Liver (tissue), 9 donors: Measurements from ENCODE around the gene BFSP2. TPM values are rescaled to one million over a fixed set of nuclear protein-coding genes. Genes with fewer than 3 reads are reported as not detected.

Experiments used
- DNase-seq: peaks from one replicate; pipeline ENCODE4 v3.0.0-alpha.2; 2017; ENCODE audit warnings: low spot score
- H3K27ac ChIP-seq, 2 donors: one replicate each; pipeline ENCODE4 v1.7.0; 2013; ENCODE audit warnings: inconsistent platforms in 2 of 2, low read length in 2 of 2, control low read depth in 1 of 2, low read depth in 1 of 2, mild to moderate bottlenecking in 1 of 2
- H3K27me3 ChIP-seq, 4 donors: one replicate each; pipeline versions ENCODE4 v1.6.1 to v1.7.0; 2013; ENCODE audit warnings: low read length in 3 of 4, inconsistent platforms in 1 of 4, mild to moderate bottlenecking in 1 of 4, moderate library complexity in 1 of 4; ENCODE audit not compliant: control insufficient read depth in 4 of 4, insufficient read depth in 4 of 4
- H3K36me3 ChIP-seq, 4 donors: one replicate each; pipeline versions ENCODE4 v1.6.1 to v1.7.0; 2013; ENCODE audit warnings: low read length in 3 of 4, mild to moderate bottlenecking in 3 of 4, low read depth in 1 of 4, moderate library complexity in 1 of 4; ENCODE audit not compliant: control insufficient read depth in 4 of 4, insufficient read depth in 3 of 4
- H3K4me1 ChIP-seq, 4 donors: one replicate each; pipeline versions ENCODE4 v1.6.1 to v1.7.0; 2013; ENCODE audit warnings: low read length in 3 of 4, mild to moderate bottlenecking in 3 of 4, moderate library complexity in 1 of 4; ENCODE audit not compliant: control insufficient read depth in 4 of 4, insufficient read depth in 4 of 4
- H3K4me3 ChIP-seq, 3 donors: one replicate each; pipeline versions ENCODE4 v1.6.1 to v1.7.0; 2013; ENCODE audit warnings: low read length in 3 of 3, control low read depth in 1 of 3, low read depth in 1 of 3, mild to moderate bottlenecking in 1 of 3
- H3K9ac ChIP-seq, 2 donors: one replicate each; pipeline ENCODE4 v1.7.0; 2013; ENCODE audit warnings: low read length in 2 of 2, mild to moderate bottlenecking in 2 of 2, moderate library complexity in 2 of 2, control low read depth in 1 of 2, low read depth in 1 of 2
- H3K9me3 ChIP-seq, 4 donors: one replicate each; pipeline versions ENCODE4 v1.6.1 to v1.7.0; 2013; ENCODE audit warnings: low read length in 3 of 4; ENCODE audit not compliant: control insufficient read depth in 4 of 4
- EGR1 ChIP-seq, 2 donors: IDR thresholded peaks; 2 replicates each; pipeline ENCODE4 v1.6.1; 2016 to 2018; ENCODE audit warnings: antibody characterized with exemption in 2 of 2, low read depth in 2 of 2
- FOXA1 ChIP-seq: IDR thresholded peaks from 2 replicates; pipeline ENCODE4 v1.6.1; 2016; ENCODE audit warnings: antibody characterized with exemption
- FOXA2 ChIP-seq: IDR thresholded peaks from 2 replicates; pipeline ENCODE4 v1.6.1; 2016; ENCODE audit warnings: antibody characterized with exemption
- GABPA ChIP-seq, 2 donors: IDR thresholded peaks in 1 of 2; conservative IDR thresholded peaks in 1 of 2; 2 replicates each; pipeline ENCODE4 v1.6.1; 2016; ENCODE audit warnings: antibody characterized with exemption in 2 of 2, mild to moderate bottlenecking in 1 of 2, moderate library complexity in 1 of 2
- HNF4A ChIP-seq, 2 donors: conservative IDR thresholded peaks; 2 replicates each; pipeline ENCODE4 v1.6.1; 2016; ENCODE audit warnings: antibody characterized with exemption in 2 of 2, mild to moderate bottlenecking in 2 of 2
- HNF4G ChIP-seq: IDR thresholded peaks from 2 replicates; pipeline ENCODE4 v1.6.1; 2016; ENCODE audit warnings: antibody characterized with exemption
- JUND ChIP-seq, 2 donors: IDR thresholded peaks; 2 replicates each; pipeline ENCODE4 v1.6.1; 2016; ENCODE audit warnings: antibody characterized with exemption in 2 of 2
- NR2F2 ChIP-seq: IDR thresholded peaks from 2 replicates; pipeline ENCODE4 v1.6.1; 2016; ENCODE audit warnings: antibody characterized with exemption
- RAD21 ChIP-seq, 2 donors: IDR thresholded peaks; 2 replicates each; pipeline ENCODE4 v1.6.1; 2016; ENCODE audit warnings: antibody characterized with exemption in 2 of 2, mild to moderate bottlenecking in 2 of 2
- RXRA ChIP-seq, 2 donors: IDR thresholded peaks; 2 replicates each; pipeline ENCODE4 v1.6.1; 2017 to 2018; ENCODE audit warnings: antibody characterized with exemption in 2 of 2, mild to moderate bottlenecking in 1 of 2
- SP1 ChIP-seq: IDR thresholded peaks from 2 replicates; pipeline ENCODE4 v1.6.1; 2018; ENCODE audit warnings: antibody characterized with exemption, mild to moderate bottlenecking
- TAF1 ChIP-seq: conservative IDR thresholded peaks from 2 replicates; pipeline ENCODE4 v1.6.1; 2016; ENCODE audit warnings: antibody characterized with exemption, mild to moderate bottlenecking
- YY1 ChIP-seq: IDR thresholded peaks from 2 replicates; pipeline ENCODE4 v1.6.1; 2016; ENCODE audit warnings: antibody characterized with exemption, mild to moderate bottlenecking
- WGBS: extraction: QIAGEN DNeasy Blood & Tissue Kit; methylation state at CpG from one replicate; pipeline ENCODE4 v1.1.7; 2013; 5-methylcytosine and 5-hydroxymethylcytosine counted together
- polyA plus RNA-seq, 2 donors: library from polyadenylated mRNA; stranded (reverse) in 1 of 2; unstranded in 1 of 2; fragments of 200-250 nt in 1 of 2; fragments of >200 nt in 1 of 2; fragmentation: Nextera tagmentation in 1 of 2; extraction: Ambion mirVana in 1 of 2; gene quantifications; one replicate each; pipeline versions ENCODE4 v1.2.1 to v1.2.3, GENCODE V29; 2013 to 2015
- total RNA-seq, 2 donors: library from RNA; depleted of rRNA; stranded (reverse); fragments of >200 nt; gene quantifications; one replicate each; pipeline ENCODE4 v1.2.3, GENCODE V29; 2014
- TF ChIP-seq, protein P1 (sequence below): IDR thresholded peaks from 2 replicates; pipeline ENCODE4 v1.6.1; 2016; ENCODE audit warnings: antibody characterized with exemption
- TF ChIP-seq, protein P2 (sequence below): fragments of 150-350 bp; IDR thresholded peaks from 2 replicates; pipeline ENCODE4 v1.5.1; 2017; ENCODE audit warnings: improper control_type of control experiment, low read depth, low read length; ENCODE audit not compliant: missing input control
- TF ChIP-seq, protein P3 (sequence below): IDR thresholded peaks from 2 replicates; pipeline ENCODE4 v1.6.1; 2016; ENCODE audit warnings: antibody characterized with exemption
- TF ChIP-seq, protein P4 (sequence below): IDR thresholded peaks from 2 replicates; pipeline ENCODE4 v1.6.1; 2016; ENCODE audit warnings: antibody characterized with exemption
- donor health status: healthy.
- donor health status: healthy.
- donor health status: healthy.
- donor health status: healthy.
- donor health status: healthy.

BFSP2 gene
- total and polyA plus RNA-seq, 4 donors, result 0.42 TPM; not detected in 3

DNA sequence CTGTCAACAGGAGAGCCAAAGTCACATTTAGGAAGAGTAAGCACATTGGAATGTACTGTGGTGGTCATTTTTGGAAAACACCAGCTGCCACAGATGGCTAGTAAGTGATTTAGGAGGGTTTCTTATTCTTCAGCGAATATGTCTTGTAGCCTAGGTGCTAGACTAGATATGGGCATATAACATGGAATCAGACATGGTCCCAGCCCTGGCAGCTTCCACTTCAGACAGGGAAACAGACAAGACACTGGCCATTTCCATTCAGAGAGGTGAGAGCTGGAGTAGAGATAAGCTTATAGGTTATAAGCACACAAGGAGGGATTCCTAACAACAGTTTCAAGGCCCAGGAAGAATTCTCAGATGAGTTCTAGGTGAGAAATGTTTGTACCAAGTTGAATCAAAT lies 28.2 kb upstream of the BFSP2 start:
- no peaks in the 10 kb centered on the region for H3K9me3 ChIP-seq
- H3K27ac ChIP-seq, result no peak overlapping the region
- no peak overlapping the region for H3K9ac ChIP-seq
- H3K4me3 ChIP-seq, result no peak overlapping the region
- H3K36me3 ChIP-seq, result no peaks in the 10 kb centered on the region
- DNase-seq, result no peak
- no peaks in the 10 kb centered on the region for H3K27me3 ChIP-seq
- WGBS, result 94% methylated on average over 1 of the region's 1 CpG
- TF ChIP-seq JUND (IDR thresholded peaks at IDR 0.05) (no peak), RAD21 (IDR thresholded peaks at IDR 0.05) (no peak), RXRA (IDR thresholded peaks at IDR 0.05) (no peak), FOXA1 (no peak), YY1 (no peak)
- TF ChIP-seq, protein P1, sequence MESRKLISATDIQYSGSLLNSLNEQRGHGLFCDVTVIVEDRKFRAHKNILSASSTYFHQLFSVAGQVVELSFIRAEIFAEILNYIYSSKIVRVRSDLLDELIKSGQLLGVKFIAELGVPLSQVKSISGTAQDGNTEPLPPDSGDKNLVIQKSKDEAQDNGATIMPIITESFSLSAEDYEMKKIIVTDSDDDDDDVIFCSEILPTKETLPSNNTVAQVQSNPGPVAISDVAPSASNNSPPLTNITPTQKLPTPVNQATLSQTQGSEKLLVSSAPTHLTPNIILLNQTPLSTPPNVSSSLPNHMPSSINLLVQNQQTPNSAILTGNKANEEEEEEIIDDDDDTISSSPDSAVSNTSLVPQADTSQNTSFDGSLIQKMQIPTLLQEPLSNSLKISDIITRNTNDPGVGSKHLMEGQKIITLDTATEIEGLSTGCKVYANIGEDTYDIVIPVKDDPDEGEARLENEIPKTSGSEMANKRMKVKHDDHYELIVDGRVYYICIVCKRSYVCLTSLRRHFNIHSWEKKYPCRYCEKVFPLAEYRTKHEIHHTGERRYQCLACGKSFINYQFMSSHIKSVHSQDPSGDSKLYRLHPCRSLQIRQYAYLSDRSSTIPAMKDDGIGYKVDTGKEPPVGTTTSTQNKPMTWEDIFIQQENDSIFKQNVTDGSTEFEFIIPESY, result no peak
- H3K4me1 ChIP-seq, result no peaks in the 10 kb centered on the region

DNA sequence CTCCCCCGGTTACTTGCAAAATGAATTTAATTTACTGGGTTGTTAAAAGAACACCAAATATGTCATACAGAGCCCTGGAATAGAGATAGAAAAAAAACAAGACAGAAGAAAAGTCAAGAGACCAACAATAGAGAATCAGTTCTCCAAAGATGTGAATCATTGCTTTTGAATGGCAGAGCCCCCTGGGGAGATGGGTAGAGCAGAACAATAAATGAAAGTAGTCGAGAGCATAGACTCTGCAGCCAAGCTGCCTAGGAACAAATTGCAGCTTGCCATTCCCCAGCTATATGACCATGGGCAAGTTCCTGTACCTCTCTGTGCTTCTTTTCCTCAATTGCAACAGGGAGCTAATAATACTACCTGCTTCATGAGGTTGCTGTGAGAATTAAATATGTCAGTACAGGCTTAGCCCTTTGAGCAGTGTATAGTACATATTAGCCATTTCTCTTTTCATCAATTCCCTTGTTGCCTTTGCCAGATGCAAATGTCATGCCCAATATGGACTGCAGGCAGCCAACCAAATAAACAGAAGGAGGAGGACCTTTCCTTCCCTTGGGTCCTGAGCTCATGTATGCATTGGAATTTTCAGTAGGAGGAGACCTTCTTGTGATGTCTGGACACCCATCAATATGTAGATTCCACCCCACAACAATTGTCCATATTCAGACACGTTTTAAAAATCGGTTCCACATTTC lies 25.0 kb upstream of the BFSP2 start:
- Histone ChIP-seq H3K9ac (no peak overlapping the region), H3K4me1 (peaks cover 0 to 4% (median 2%) of the 10 kb centered on the region in 4 donors), H3K27ac (no peak overlapping the region), H3K36me3 (no peaks in the 10 kb centered on the region), H3K9me3 (no peaks in the 10 kb centered on the region), H3K27me3 (no peaks in the 10 kb centered on the region), H3K4me3 (no peak overlapping the region)
- TF ChIP-seq GABPA (IDR thresholded peaks at IDR 0.05 in 1 of 2, conservative IDR thresholded peaks at IDR 0.05 in 1 of 2) (no peak), NR2F2 (no peak), HNF4A (conservative IDR thresholded peaks at IDR 0.05) (no peak), FOXA1 (no peak), EGR1 (IDR thresholded peaks at IDR 0.05; ENCODE audit: low read depth in 2 of 2) (no peak), TAF1 (no peak), SP1 (no peak)
- TF ChIP-seq, protein P2, sequence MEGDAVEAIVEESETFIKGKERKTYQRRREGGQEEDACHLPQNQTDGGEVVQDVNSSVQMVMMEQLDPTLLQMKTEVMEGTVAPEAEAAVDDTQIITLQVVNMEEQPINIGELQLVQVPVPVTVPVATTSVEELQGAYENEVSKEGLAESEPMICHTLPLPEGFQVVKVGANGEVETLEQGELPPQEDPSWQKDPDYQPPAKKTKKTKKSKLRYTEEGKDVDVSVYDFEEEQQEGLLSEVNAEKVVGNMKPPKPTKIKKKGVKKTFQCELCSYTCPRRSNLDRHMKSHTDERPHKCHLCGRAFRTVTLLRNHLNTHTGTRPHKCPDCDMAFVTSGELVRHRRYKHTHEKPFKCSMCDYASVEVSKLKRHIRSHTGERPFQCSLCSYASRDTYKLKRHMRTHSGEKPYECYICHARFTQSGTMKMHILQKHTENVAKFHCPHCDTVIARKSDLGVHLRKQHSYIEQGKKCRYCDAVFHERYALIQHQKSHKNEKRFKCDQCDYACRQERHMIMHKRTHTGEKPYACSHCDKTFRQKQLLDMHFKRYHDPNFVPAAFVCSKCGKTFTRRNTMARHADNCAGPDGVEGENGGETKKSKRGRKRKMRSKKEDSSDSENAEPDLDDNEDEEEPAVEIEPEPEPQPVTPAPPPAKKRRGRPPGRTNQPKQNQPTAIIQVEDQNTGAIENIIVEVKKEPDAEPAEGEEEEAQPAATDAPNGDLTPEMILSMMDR, result no peak
- TF ChIP-seq, protein P3, sequence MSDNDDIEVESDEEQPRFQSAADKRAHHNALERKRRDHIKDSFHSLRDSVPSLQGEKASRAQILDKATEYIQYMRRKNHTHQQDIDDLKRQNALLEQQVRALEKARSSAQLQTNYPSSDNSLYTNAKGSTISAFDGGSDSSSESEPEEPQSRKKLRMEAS, result no peak
- WGBS, result 77% methylated on average over 4 of the region's 4 CpGs
- DNase-seq, result no peak

DNA sequence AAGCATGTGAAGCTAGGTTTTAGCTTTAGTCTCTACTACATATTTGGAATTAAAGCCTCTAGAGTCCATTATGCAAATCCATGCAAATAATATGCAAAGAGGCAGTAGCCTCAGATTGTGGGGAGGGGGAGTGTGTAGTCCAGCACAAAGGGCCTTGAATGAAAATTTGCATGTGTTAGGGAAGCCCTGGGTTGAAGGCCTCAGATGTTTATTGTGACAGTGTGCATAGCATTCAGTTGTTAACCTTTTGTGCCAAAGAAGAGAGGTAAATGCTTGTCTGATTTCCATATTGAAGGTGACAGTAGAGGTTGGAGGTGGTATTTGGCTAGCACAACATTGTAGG lies 24.5 kb upstream of the BFSP2 start:
- H3K36me3 ChIP-seq, result no peaks in the 10 kb centered on the region
- H3K9ac ChIP-seq, result no peak overlapping the region
- no peaks in the 10 kb centered on the region for H3K9me3 ChIP-seq
- H3K4me1 ChIP-seq, result peaks cover 0 to 4% (median 2%) of the 10 kb centered on the region in 4 donors
- no peak overlapping the region for H3K4me3 ChIP-seq
- H3K27me3 ChIP-seq, result no peaks in the 10 kb centered on the region
- no peak for DNase-seq
- H3K27ac ChIP-seq, result no peak overlapping the region
- TF ChIP-seq, protein P4, sequence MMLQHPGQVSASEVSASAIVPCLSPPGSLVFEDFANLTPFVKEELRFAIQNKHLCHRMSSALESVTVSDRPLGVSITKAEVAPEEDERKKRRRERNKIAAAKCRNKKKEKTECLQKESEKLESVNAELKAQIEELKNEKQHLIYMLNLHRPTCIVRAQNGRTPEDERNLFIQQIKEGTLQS, result no peak
- TF ChIP-seq EGR1 (IDR thresholded peaks at IDR 0.05; ENCODE audit: low read depth in 2 of 2), result no peak
- TF ChIP-seq HNF4A (conservative IDR thresholded peaks at IDR 0.05), result no peak
- no peak for TF ChIP-seq FOXA2
- TF ChIP-seq, protein P2, result no peak
- no peak for TF ChIP-seq JUND (IDR thresholded peaks at IDR 0.05)
- TF ChIP-seq, protein P3, result no peak
- TF ChIP-seq TAF1, result no peak
- TF ChIP-seq RAD21 (IDR thresholded peaks at IDR 0.05), result no peak
- TF ChIP-seq, protein P1, result no peak
- TF ChIP-seq HNF4G, result no peak
- no peak for TF ChIP-seq NR2F2
- TF ChIP-seq RXRA (IDR thresholded peaks at IDR 0.05), result no peak
- no peak for TF ChIP-seq FOXA1
- no peak for TF ChIP-seq SP1
- TF ChIP-seq YY1, result no peak
